ENCODE results near the gene CC2D2A.
"Not testable (repeated sequence)": the region's sequence is repeated elsewhere in the genome, so short reads cannot be mapped to it uniquely, and the experiment has no call there.

Gene CC2D2A

GRCh38 chr4:15470128-15470475 lies 420 bp downstream of the CC2D2A start:
- no peak for DNase-seq

DNA sequence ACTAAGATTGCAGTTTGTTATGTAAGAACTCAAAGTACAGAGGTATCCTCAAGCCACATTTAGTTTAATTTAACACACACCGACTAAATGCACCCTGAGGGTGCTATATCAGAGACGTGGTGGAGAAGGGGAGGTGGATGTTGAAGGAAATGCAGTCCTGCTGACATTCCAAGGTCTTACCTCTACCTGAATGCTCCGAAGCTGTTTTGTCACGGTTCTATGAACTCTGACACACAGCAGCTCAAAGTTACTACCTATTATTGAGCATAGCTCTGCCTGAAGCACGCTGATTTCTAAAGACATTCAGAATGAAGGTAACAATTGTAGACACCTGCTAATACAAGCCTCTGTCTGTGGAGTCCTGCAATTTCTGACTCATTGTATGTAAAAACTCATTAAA lies 6.7 kb downstream of the CC2D2A start:
- no peak for DNase-seq

DNA sequence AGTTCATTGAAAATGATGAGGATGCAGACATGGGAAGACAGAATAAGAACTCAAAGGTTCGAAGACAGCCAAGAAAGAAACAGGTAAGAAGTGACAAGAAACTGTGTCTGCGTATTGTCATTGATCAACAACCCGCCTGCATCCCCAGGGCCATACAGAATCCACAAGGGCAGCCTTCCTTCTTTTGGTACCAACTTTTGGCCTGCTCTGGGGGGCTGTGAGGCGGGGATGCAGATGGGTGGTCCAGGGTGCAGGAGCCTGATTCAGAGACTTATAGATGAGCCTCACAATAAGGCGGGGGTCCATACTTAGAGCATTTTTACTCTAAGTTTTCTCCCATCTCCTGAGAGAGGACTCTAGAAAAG lies 9.0 kb downstream of the CC2D2A start:
- no peak for DNase-seq

- no peak for DNase-seq
Observed at GRCh38 chr4:15479089-15479912, 9.6 kb downstream of the CC2D2A start.

DNA sequence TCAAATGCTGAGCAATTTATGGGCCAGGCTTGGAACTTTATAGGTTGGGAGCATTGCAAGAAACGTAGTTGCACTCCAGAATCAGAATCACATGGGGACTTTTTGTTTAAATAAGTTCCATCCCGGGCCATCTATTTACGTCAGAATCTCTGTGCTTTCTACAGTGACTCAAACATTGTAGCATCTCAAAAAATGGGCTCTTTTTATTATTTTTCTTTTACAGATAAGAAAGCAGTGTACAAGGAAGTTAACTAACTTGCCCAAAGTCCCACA lies 10.2 kb downstream of the CC2D2A start:
- DNase-seq, result no peak

DNA sequence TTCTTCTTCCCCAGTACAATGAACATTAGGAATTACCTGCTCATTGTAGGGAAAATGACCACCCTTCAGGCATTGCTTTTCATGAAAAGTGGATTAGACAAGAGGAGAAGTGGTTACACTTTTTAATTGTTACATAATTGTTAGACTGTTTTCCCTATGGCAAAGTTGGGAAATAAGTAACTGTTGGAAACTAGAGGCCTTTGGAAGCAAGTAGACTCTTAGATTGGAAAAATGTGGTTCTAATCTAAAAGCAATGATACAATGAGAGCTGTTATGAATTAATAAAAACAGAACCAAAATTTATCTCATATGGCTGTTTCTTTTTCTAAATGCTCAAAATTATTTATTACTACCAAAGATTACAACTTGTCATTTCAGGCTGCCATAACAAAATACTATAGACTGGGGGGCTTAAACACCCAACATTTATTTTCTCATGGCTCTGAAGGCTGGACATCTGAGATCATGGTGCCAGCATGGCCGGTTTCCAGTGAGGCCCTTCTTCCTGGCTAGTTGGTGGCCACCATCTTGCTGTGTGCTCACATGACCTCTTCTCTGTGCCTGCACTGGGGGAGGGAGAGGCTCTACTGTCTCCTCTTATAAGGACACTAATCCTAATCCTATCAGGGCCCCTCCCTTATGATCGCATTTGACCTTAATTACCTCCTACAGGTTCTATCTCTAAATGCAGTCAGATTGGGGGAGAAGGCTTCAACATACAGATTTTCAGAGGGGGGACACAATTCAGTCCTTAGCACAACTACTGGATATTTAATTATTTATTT lies 12.5 kb downstream of the CC2D2A start:
- no peak for DNase-seq

- no peak for DNase-seq
Observed at GRCh38 chr4:15482842-15483241, 13.2 kb downstream of the CC2D2A start.

DNA sequence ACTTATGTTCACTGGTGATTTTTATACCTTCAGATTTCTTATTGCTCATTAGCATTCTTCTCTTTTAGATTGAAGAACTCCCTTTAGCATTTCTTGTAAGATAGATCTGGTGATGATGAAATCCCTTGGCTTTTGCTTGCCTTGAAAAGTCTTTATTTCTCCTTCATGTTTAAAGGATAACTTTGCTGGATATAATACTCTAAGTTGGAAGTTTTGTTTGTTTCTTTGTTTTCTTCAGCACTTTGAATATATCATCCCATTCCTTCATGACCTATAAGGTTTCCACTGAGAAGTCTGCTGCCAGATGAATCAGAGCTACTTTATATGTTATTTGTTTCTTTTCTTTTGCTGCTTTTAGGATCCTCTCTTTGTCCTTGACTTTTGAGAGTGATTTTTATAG lies 18.5 kb downstream of the CC2D2A start:
- DNase-seq, result no peak

DNA sequence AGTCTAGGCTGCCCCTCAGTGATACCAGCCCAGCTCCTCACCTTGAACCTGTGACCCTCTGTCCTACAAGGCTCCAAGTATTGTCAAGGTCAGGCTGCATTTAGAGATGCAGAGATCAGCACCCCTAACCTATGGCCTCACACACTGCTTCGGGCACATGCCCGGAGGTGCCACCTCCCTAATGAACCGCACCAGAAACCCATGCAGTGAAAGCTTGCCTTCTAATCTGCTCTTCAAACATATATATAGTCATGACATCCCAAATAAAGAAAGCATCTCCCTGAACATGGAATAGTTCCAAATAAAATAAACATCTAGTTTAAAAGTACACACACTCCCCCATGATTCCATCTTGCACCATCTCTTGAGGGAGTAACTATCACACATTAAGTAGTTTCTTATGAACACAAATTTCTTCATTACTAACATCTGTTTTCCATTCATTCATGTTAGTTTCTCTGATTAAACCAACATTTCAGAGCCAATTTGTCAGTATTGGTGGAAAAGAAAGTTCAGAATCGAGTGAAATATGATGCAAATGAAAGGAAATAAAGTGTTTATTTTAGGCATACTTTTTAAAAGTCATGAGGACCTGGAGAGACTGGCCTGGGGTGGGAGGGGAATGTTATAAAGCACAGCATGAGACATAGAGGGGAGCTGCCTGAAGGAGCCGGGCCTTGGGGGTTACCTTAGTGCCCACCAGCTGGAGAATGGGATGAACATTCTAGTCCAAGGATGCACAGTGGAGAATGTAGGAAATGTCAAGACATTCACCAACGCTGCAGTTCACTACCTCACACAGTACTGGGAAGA lies 19.2 kb downstream of the CC2D2A start:
- DNase-seq, result no peak

DNA sequence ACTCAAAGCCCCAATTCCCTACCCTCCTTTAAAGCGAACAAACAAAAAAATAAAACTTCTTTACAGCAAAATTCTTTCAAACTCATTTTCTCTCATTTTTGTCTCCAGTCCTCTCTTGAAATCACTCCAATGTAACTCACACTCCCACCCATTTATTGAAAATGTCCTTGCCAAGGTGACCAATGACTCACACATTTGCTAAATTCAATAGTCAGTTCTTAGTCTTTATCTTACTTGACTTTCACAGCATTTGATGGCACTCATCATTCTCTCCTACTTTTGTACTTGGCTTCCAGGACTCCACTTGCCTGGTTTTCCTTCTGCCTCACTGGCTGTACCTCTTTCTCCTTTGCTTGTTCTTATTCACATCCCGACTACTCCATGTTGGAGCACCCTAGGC lies 19.9 kb downstream of the CC2D2A start:
- no peak for DNase-seq

DNA sequence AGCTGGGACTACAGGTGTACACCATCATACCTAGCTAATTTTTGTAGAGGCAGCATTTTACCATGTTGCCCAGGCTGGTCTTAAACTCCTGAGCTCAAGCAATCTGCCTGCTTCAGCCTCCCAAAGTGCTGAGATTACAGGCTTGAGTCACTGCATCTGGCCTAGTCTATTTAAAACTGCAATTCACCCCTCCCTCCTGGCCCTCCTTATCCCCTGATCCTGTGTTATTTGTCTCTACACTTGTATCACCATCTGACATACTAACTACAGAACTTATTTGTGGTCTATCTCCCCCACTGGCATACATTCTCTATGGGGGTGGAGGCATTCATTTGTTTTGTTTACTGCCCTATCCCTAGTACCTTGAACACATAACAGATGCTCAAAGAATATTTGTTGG lies 23.7 kb downstream of the CC2D2A start:
- DNase-seq, result no peak

GRCh38 chr4:15495621-15496020 lies 25.9 kb downstream of the CC2D2A start:
- no peak for DNase-seq

GRCh38 chr4:15498356-15498755 lies 28.7 kb downstream of the CC2D2A start:
- DNase-seq, result no peak

GRCh38 chr4:15500701-15501100 lies 31.0 kb downstream of the CC2D2A start:
- no peak for DNase-seq

DNA sequence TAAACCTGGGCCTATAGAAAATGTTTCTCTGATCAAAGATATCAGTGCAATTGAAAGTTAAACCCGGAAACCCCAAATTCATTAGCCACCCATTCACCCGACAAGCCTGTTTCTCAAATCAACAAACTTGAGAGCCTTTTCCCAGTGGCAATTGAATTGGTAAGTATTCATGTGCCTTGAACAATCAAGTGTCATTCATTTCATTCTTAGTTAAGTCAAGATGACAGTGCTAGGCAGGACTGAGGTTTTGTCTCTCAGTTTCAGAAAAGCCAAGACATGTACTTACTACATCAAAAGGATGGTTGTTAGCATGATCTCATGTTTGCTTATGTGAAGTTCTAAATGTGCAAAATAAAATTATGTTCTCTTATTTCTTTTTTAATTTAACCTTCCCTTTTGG lies 32.3 kb downstream of the CC2D2A start:
- no peak for DNase-seq

DNA sequence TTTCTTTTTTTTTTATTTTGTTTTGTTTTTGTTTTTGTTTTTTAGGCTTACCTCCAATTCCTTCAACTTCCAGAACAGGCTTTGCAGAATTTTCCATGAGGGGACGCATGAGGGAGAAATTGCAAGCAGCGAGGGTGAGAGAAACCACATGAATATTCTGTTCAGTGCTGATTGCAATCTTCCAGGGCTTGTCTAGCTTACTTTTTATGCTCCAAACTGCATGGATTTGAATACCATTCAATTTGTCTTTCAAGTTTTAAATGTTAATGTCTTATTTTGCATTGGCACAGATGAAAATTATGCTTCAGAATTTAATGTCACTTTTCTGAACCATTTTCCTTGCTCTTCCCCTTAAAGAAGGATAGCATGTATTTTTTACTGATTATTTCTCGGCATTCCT lies 32.7 kb downstream of the CC2D2A start:
- DNase-seq, result no peak

GRCh38 chr4:15504041-15504440 lies 34.4 kb downstream of the CC2D2A start:
- DNase-seq, result no peak

GRCh38 chr4:15506464-15506863 lies 36.8 kb downstream of the CC2D2A start:
- DNase-seq, result no peak

GRCh38 chr4:15507679-15508078 lies 38.0 kb downstream of the CC2D2A start:
- DNase-seq, result no peak

- no peak for DNase-seq
Observed at GRCh38 chr4:15510961-15511360, 41.3 kb downstream of the CC2D2A start.

DNA sequence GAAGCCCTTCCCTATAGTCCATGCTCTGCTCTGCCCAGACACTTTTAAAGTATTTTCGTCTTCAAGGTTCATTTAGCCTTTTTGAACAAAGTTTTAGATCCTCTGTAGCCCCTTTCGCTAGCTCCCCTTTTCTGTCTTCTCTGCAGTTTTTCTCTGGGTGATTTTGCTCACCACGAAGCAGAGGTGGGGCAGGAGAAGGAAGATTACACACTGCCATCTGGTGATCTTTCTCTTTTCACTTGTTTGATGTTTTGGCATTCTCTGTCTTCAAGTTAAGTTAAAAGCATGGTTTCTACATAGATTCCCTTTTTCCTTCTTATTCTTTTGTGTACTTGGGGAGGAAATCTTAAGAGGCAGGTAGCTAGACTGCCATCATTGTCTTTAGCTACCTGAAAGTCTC lies 43.9 kb downstream of the CC2D2A start:
- DNase-seq, result no peak

- DNase-seq, result no peak
Observed at GRCh38 chr4:15515106-15515505, 45.4 kb downstream of the CC2D2A start.

- no peak for DNase-seq
Observed at GRCh38 chr4:15516494-15516893, 46.8 kb downstream of the CC2D2A start.

DNA sequence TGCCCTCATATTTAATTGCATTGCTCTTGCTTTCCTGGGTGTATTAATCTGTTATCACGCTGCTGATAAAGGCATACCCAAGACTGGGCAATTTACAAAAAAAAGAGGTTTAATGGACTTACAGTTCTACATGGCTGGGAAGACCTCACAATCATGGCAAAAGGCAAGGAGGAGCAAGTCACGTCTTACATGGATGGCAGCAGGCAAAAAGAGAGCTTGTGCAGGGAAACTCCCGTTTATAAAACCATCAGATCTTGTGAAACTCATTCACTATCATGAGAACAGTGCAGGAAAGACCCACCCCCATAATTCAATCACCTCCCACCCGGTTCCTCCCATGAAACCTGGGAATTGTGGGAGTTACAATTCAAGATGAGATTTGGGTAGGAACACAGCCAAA lies 48.0 kb downstream of the CC2D2A start:
- not testable (repeated sequence) for DNase-seq

Data from activated CD8-positive, alpha-beta memory T cell treated with anti-CD3 and anti-CD28 coated beads, Interleukin-2, amount 50 U/mL, for 4 hours (primary cell).